Loucy (cell line): ENCODE measurements around the gene TJP2.

Experiments
- CTCF ChIP-seq: fragments of 200-600 bp; sonication (generic); conservative IDR thresholded peaks from 2 replicates; pipeline ENCODE4 v1.5.1; 2014; ENCODE audit warnings: mild to moderate bottlenecking, antibody characterized with exemption, low read length
- EZH2phosphoT487 ChIP-seq: fragments of 200-600 bp; IDR thresholded peaks from 2 replicates; pipeline ENCODE4 v1.6.1; 2018; ENCODE audit warnings: antibody characterized with exemption, mild to moderate bottlenecking, moderate library complexity, borderline replicate concordance

- TF ChIP-seq CTCF (peak; percentile 30; the same call in 1 of the 2 replicates), EZH2phosphoT487 (no peak)
These were observed 33.4 kb downstream of the TJP2 start for GRCh38 chr9:69207503-69207902.
